Cardiac septum (tissue), 1 donor: ENCODE results near the gene ATCAY. TPM values are rescaled to one million over a fixed set of nuclear protein-coding genes. Genes with fewer than 3 reads are reported as not detected.

Experiments used
- microRNA-seq: library from miRNA; unstranded; fragments of <30 nt; microRNA quantifications from one replicate; pipeline ENCODE4 v1.2.0, GENCODE V29; 2020
- total RNA-seq: library from RNA; stranded (reverse); fragmentation: NEBNext Ultra II Directional; extraction: Animal tissue kit (Norgen Biotek cat#: 25700); gene quantifications from one replicate; pipeline ENCODE4 v1.2.1, GENCODE V29; 2021
- donor health status: DM: no; HTN: no; CAD: no.

ATCAY gene
- total RNA-seq, 1 donor from 2014 or later = not detected

Small RNA genes lying within 50 kb of the gene (microRNA-seq; reads per million reads assigned to microRNA genes)
- not detected for gene MIR637

Other genes with a start within 250 kb of the ATCAY start
- gene PIP5K1C, start 180.2 kb upstream of the ATCAY start, total RNA-seq = 38.2 TPM
- not detected for gene TJP3, start 172.3 kb upstream of the ATCAY start, total RNA-seq
- gene APBA3, start 119.0 kb upstream of the ATCAY start, total RNA-seq = 12.5 TPM
- 81.4 TPM for gene MRPL54, start 118.0 kb upstream of the ATCAY start, total RNA-seq
- not detected for gene RAX2, start 108.5 kb upstream of the ATCAY start, total RNA-seq
- gene MATK, start 94.3 kb upstream of the ATCAY start, total RNA-seq = 0.38 TPM
- gene ZFR2, start 11.6 kb upstream of the ATCAY start, total RNA-seq = 0.62 TPM
- 568 TPM for gene NMRK2, start 52.4 kb downstream of the ATCAY start, total RNA-seq
- gene DAPK3, start 90.4 kb downstream of the ATCAY start, total RNA-seq = 180 TPM
- 1,625 TPM for gene EEF2, start 104.8 kb downstream of the ATCAY start, total RNA-seq
- gene PIAS4, start 127.1 kb downstream of the ATCAY start, total RNA-seq = 18.4 TPM
- gene ZBTB7A, start 186.2 kb downstream of the ATCAY start, total RNA-seq = 29.9 TPM
- gene MAP2K2, start 243.4 kb downstream of the ATCAY start, total RNA-seq = 107 TPM